ENCODE data around the gene USP20. TPM values are rescaled to one million over a fixed set of nuclear protein-coding genes. Genes with fewer than 3 reads are reported as not detected.
"Not testable (repeated sequence)": the region's sequence is repeated elsewhere in the genome, so short reads cannot be mapped to it uniquely, and the experiment has no call there.

Gene USP20
- total RNA-seq (116 TPM), polyA plus RNA-seq (10 to 100 TPM; 37.1 to 54.7 (median 46.9) TPM)

DNA sequence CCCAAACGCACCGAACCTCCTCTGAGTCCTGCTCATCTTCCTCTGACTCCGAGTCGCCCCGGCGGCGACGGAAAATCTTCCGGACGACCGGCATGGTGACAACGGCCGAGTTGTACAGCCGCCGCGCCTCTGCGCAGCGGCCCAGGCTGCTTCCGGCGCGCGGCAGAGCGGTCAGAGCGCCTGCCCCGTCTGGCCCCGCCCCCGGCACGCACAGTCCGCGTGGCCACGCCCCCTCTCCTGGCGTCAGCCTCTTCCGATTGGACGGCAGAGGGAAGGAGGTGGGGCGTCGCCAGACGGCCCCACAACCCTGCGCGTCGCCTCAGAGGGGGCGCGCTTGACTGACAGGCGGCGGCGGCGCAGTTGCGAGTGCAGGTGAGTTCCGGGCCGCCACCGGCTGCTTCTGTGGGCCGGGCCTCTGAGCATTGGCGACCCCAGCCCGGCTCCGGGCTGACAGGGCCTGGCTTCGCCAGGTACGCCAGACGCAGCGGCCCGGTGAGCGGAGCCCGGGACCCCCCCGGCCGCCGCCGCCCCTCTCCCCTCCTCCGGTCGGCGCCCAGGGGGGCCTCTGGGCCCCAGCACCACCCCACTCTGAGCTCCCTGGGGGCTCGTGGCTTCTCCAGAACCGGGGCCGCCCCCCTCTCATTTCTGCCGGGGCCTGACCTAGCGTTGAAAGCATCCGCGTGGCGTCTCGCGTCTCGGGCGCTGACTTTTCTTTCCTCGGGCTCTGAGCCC is at the start of gene USP20, which contains the start of gene C9orf78:
Gene USP20 (plus strand): TSS at position 331 of the 732 bp plus-strand sequence. CDS start 17,098 bp downstream, outside the sequence.
Gene C9orf78 (minus strand): TSS at position 148 of the 732 bp plus-strand sequence. CDS start 54 bp downstream, at position 94.
- Histone ChIP-seq H3K4me3 (ENCODE audit: low read depth, low read length) (peak within 1 kb of the TSS; percentile 92), H3K4me1 (ENCODE audit: control insufficient read depth, insufficient read depth, low read length, poor library complexity, severe bottlenecking) (peaks cover 60% of the 10 kb centered on the region), H3K27me3 (ENCODE audit: control insufficient read depth, insufficient read depth, low read length) (no peaks in the 10 kb centered on the region), H3K36me3 (ENCODE audit: control insufficient read depth, insufficient read depth, low read length) (peaks cover 37% of the 10 kb centered on the region), H3K27ac (ENCODE audit: insufficient read depth, low read length, poor library complexity, severe bottlenecking) (peak within 1 kb of the TSS; percentile 93), H3K9me3 (ENCODE audit: control insufficient read depth in 2 of 2, low read length in 2 of 2) (no peaks in the 10 kb centered on the region)
- H3K36me3 Mint-ChIP-seq: peaks cover 15% of the 10 kb centered on the region
- H3K27ac Mint-ChIP-seq: peak within 1 kb of the TSS; percentile 96 to 98 (median 98)
- DNase-seq: peak; percentile 96 to 98 (median 98)
- H3K4me1 Mint-ChIP-seq: peaks cover 21 to 63% (median 45%) of the 10 kb centered on the region in 4 donors
- peak within 1 kb of the TSS; percentile 98 to 99 (median 98) for H3K4me3 Mint-ChIP-seq
- no peaks in the 10 kb centered on the region for H3K27me3 Mint-ChIP-seq
- H3K9me3 Mint-ChIP-seq: no peaks in the 10 kb centered on the region
- ATAC-seq (ENCODE audit: low read depth in 2 of 2): peak; percentile 92 to 94

DNA sequence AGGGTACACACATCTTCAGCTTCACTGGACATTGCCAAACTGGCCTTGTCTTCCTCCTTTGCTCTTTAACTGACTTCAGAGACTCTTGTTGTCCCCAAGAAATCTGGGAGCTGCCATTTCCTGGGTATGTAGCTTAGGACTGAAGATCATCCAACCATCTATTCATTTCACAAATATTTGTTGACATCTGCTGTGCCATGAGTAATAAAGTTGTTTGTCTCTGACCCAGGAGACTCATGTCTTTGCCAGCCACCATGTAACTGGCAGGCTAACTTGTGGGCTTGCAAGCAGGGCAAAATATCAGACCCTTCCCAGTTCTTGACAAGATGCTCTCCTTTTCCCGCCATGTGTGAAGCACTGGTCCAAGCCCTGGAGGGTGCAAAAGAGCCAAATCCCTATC is 49.4 kb upstream of the USP20 start:
- Mint-ChIP-seq H3K4me3 (no peak overlapping the region), H3K27ac (no peak overlapping the region), H3K27me3 (peaks cover 26% of the 10 kb centered on the region), H3K4me1 (peaks cover 3 to 17% (median 7%) of the 10 kb centered on the region in 4 donors), H3K36me3 (no peaks in the 10 kb centered on the region), H3K9me3 (no peaks in the 10 kb centered on the region)
- DNase-seq: no peak
- no peak overlapping the region for H3K4me3 ChIP-seq (ENCODE audit: low read depth, low read length)
- peaks cover 7% of the 10 kb centered on the region for H3K4me1 ChIP-seq (ENCODE audit: control insufficient read depth, insufficient read depth, low read length, poor library complexity, severe bottlenecking)
- ATAC-seq (ENCODE audit: low read depth in 2 of 2): no peak
- no peaks in the 10 kb centered on the region for H3K9me3 ChIP-seq (ENCODE audit: control insufficient read depth in 2 of 2, low read length in 2 of 2)
- no peak overlapping the region for H3K27ac ChIP-seq (ENCODE audit: insufficient read depth, low read length, poor library complexity, severe bottlenecking)
- no peaks in the 10 kb centered on the region for H3K27me3 ChIP-seq (ENCODE audit: control insufficient read depth, insufficient read depth, low read length)
- no peaks in the 10 kb centered on the region for H3K36me3 ChIP-seq (ENCODE audit: control insufficient read depth, insufficient read depth, low read length)

DNA sequence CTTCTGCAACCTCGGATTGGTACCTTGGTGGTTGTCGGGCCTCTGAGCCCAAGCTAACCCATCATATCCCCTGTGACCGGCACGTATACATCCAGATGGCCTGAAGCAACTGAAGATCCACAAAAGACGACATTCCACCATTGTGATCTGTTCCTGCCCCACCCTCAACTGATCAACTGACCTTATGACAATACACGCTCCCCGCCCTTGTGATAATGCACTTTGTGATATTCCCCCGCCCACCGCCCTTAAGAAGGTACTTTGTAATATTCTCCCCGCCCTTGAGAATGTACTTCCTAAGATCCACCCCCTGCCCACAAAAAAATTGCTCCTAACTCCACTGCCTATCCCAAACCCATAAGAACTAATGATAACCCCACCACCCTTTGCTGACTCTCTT is 48.8 kb upstream of the USP20 start:
- Mint-ChIP-seq H3K27ac (no peak overlapping the region), H3K4me1 (peaks cover 3 to 17% (median 7%) of the 10 kb centered on the region in 4 donors), H3K9me3 (no peaks in the 10 kb centered on the region), H3K36me3 (no peaks in the 10 kb centered on the region), H3K4me3 (no peak overlapping the region), H3K27me3 (peaks cover 26% of the 10 kb centered on the region)
- no peak for DNase-seq
- Histone ChIP-seq H3K9me3 (ENCODE audit: control insufficient read depth in 2 of 2, low read length in 2 of 2) (no peaks in the 10 kb centered on the region), H3K4me3 (ENCODE audit: low read depth, low read length) (no peak overlapping the region), H3K27ac (ENCODE audit: insufficient read depth, low read length, poor library complexity, severe bottlenecking) (no peak overlapping the region), H3K36me3 (ENCODE audit: control insufficient read depth, insufficient read depth, low read length) (no peaks in the 10 kb centered on the region), H3K27me3 (ENCODE audit: control insufficient read depth, insufficient read depth, low read length) (no peaks in the 10 kb centered on the region), H3K4me1 (ENCODE audit: control insufficient read depth, insufficient read depth, low read length, poor library complexity, severe bottlenecking) (peaks cover 7% of the 10 kb centered on the region)
- ATAC-seq (ENCODE audit: low read depth in 2 of 2): no peak

DNA sequence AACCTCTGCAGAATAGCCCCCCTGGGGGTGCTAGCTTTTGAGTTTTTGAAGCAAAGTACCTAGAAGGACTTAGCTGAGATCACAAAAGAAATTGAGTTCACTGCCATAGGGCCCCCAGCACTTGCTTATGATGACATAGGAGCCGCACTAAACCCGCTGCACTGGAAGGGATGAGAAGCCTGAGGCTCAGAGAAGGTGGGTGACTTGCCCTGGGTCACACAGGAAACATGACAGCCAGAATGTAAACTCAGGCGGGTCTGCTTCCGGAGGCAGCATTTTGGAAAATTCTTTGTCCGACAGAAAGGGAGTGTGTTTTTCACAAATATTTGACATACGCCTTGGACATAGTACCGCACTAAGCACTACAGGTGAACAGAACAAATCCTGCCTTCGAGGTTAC is 40.7 kb upstream of the USP20 start:
- H3K9me3 ChIP-seq (ENCODE audit: control insufficient read depth in 2 of 2, low read length in 2 of 2): no peaks in the 10 kb centered on the region
- no peaks in the 10 kb centered on the region for H3K36me3 ChIP-seq (ENCODE audit: control insufficient read depth, insufficient read depth, low read length)
- DNase-seq (no peak), ATAC-seq (ENCODE audit: low read depth in 2 of 2) (no peak)
- H3K9me3 Mint-ChIP-seq: no peaks in the 10 kb centered on the region
- peaks cover 7% of the 10 kb centered on the region for H3K4me1 ChIP-seq (ENCODE audit: control insufficient read depth, insufficient read depth, low read length, poor library complexity, severe bottlenecking)
- H3K27ac ChIP-seq (ENCODE audit: insufficient read depth, low read length, poor library complexity, severe bottlenecking): no peak overlapping the region
- peaks cover 0 to 11% (median 3%) of the 10 kb centered on the region in 4 donors for H3K4me1 Mint-ChIP-seq
- H3K27me3 ChIP-seq (ENCODE audit: control insufficient read depth, insufficient read depth, low read length): no peaks in the 10 kb centered on the region
- no peak overlapping the region for H3K4me3 Mint-ChIP-seq
- peaks cover 11% of the 10 kb centered on the region for H3K27me3 Mint-ChIP-seq
- no peak overlapping the region for H3K27ac Mint-ChIP-seq
- no peaks in the 10 kb centered on the region for H3K36me3 Mint-ChIP-seq
- H3K4me3 ChIP-seq (ENCODE audit: low read depth, low read length): no peak overlapping the region

DNA sequence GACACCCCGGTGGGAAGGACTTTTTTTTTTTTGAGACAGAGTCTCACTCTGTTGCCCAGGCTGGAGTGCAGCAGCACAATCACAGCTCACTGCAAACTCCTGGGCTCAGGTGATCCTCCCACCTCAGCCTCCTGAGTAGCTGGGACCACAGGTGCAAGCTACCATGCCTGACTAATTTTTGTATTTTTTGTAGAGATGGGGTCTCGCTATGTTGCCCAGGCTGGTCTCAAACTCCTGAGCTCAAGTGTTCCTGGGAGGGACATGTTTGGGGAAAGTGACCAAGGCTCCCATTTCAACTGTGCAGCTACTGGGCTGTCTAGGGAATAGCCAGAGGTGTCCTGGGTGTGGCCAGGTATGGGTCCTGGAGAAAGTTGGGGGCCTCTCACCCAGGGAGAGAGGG is 39.2 kb upstream of the USP20 start:
- H3K27ac Mint-ChIP-seq: peak overlapping the region in 1 of 3 donors; percentile 59
- H3K4me3 ChIP-seq (ENCODE audit: low read depth, low read length); H3K27me3 Mint-ChIP-seq; H3K36me3 Mint-ChIP-seq; H3K36me3 ChIP-seq (ENCODE audit: control insufficient read depth, insufficient read depth, low read length); DNase-seq; H3K4me1 ChIP-seq (ENCODE audit: control insufficient read depth, insufficient read depth, low read length, poor library complexity, severe bottlenecking); H3K9me3 ChIP-seq (ENCODE audit: control insufficient read depth in 2 of 2, low read length in 2 of 2); H3K4me1 Mint-ChIP-seq; H3K4me3 Mint-ChIP-seq; H3K9me3 Mint-ChIP-seq; H3K27ac ChIP-seq (ENCODE audit: insufficient read depth, low read length, poor library complexity, severe bottlenecking); H3K27me3 ChIP-seq (ENCODE audit: control insufficient read depth, insufficient read depth, low read length); ATAC-seq (ENCODE audit: low read depth in 2 of 2): not testable (repeated sequence)

DNA sequence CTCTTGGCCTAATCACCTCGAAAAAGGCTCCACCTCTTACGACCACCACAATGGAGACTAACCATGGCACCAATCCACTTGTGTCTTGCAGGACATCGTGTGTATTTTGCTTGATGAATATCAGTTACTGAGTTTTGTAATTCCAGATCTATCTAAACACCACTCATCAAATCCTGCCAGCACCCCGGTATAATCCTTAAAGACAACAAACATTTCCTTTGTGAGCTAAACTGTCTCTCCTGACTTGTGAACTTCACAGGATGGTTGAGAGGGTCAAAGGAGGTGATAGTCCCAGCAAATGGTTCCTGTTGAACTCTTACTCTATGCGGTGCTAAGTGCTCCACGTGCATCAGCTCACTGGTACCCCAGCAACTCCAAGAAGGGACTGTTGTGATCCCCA is 36.3 kb upstream of the USP20 start:
- Mint-ChIP-seq H3K4me1 (peaks cover 0 to 9% (median 3%) of the 10 kb centered on the region in 4 donors), H3K27me3 (peaks cover 5% of the 10 kb centered on the region), H3K36me3 (no peaks in the 10 kb centered on the region), H3K27ac (no peak overlapping the region), H3K9me3 (no peaks in the 10 kb centered on the region), H3K4me3 (no peak overlapping the region)
- no peak for ATAC-seq (ENCODE audit: low read depth in 2 of 2)
- Histone ChIP-seq H3K4me3 (ENCODE audit: low read depth, low read length) (no peak overlapping the region), H3K27ac (ENCODE audit: insufficient read depth, low read length, poor library complexity, severe bottlenecking) (no peak overlapping the region), H3K36me3 (ENCODE audit: control insufficient read depth, insufficient read depth, low read length) (no peaks in the 10 kb centered on the region), H3K27me3 (ENCODE audit: control insufficient read depth, insufficient read depth, low read length) (no peaks in the 10 kb centered on the region), H3K9me3 (ENCODE audit: control insufficient read depth in 2 of 2, low read length in 2 of 2) (no peaks in the 10 kb centered on the region), H3K4me1 (ENCODE audit: control insufficient read depth, insufficient read depth, low read length, poor library complexity, severe bottlenecking) (peaks cover 5% of the 10 kb centered on the region)
- no peak for DNase-seq

DNA sequence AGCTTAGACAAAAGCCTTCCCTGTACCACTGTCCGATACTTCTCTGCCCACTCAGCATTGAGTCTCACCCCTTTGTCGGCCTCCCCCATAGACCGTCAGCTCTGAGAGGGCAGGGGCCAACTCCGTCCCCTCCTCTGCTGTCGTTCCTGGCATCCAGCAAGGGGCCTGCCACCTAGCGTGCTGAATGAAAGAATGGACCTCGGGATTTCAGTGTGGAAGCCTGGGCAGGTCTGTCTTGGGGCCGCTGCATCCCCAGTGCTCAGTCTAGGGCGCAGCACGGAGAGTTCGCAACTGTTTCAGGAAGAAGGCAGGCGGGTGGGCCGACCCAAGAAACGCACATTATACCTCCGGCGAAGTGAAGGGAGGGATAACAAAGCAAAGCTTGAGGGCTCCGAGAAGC is 33.8 kb upstream of the USP20 start:
- H3K4me3 Mint-ChIP-seq: peak overlapping the region in 3 of 4 donors; percentile 69 to 95 (median 74)
- peaks cover 5% of the 10 kb centered on the region for H3K27me3 Mint-ChIP-seq
- H3K4me1 ChIP-seq (ENCODE audit: control insufficient read depth, insufficient read depth, low read length, poor library complexity, severe bottlenecking): peaks cover 11% of the 10 kb centered on the region
- H3K4me1 Mint-ChIP-seq: peaks cover 0 to 26% (median 17%) of the 10 kb centered on the region in 4 donors
- DNase-seq (no peak), ATAC-seq (ENCODE audit: low read depth in 2 of 2) (no peak)
- no peaks in the 10 kb centered on the region for H3K9me3 Mint-ChIP-seq
- no peaks in the 10 kb centered on the region for H3K9me3 ChIP-seq (ENCODE audit: control insufficient read depth in 2 of 2, low read length in 2 of 2)
- H3K27ac Mint-ChIP-seq: peak overlapping the region in 1 of 3 donors; percentile 80
- no peak overlapping the region for H3K27ac ChIP-seq (ENCODE audit: insufficient read depth, low read length, poor library complexity, severe bottlenecking)
- H3K36me3 ChIP-seq (ENCODE audit: control insufficient read depth, insufficient read depth, low read length): no peaks in the 10 kb centered on the region
- H3K4me3 ChIP-seq (ENCODE audit: low read depth, low read length): no peak overlapping the region
- no peaks in the 10 kb centered on the region for H3K27me3 ChIP-seq (ENCODE audit: control insufficient read depth, insufficient read depth, low read length)
- H3K36me3 Mint-ChIP-seq: peaks cover 10% of the 10 kb centered on the region

All from CD4-positive, CD25-positive, alpha-beta regulatory T cell (primary cell).